ENCODE data around the gene FHL2.

DNA sequence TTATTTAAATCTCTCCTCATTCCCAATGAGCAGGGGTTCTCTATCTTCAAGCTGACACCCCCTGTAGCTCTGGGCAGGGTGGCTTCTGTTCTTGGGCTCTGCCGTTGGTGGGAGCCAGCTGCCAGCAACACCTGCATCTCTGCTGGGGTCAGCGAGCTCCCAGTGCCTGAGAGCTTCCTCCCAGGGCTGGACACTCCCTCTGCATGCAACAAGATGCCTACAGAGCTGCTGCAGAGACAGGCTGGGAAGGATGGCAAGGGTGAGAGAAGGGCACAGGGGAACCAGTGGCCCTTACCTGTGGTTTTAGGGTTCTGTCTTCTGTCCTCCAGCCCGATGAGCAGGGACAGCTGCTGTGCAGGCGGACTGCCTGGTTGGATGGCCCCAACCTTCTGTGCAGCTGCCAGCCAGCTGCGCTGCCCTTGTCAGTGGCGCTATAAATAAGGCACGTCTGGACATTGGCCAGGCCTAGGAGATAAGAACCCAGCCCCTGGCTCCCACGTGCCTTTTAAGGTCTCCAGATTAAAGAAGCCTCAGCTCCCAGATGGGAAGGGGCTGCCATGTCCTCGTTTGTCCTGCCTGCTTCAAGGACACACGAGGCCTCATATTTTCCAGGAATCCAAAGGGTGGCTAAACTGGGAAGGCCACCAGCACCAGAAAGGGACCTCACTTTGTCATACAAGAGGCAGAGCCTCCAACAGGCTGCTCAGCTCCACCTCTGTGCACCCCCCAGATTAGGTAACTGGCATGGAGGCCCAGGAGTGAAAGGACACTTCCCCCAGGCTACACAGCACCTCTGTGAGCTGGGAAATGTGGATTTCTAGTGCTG, 39.5 kb upstream of the FHL2 start:
- TF ChIP-seq, protein P1, sequence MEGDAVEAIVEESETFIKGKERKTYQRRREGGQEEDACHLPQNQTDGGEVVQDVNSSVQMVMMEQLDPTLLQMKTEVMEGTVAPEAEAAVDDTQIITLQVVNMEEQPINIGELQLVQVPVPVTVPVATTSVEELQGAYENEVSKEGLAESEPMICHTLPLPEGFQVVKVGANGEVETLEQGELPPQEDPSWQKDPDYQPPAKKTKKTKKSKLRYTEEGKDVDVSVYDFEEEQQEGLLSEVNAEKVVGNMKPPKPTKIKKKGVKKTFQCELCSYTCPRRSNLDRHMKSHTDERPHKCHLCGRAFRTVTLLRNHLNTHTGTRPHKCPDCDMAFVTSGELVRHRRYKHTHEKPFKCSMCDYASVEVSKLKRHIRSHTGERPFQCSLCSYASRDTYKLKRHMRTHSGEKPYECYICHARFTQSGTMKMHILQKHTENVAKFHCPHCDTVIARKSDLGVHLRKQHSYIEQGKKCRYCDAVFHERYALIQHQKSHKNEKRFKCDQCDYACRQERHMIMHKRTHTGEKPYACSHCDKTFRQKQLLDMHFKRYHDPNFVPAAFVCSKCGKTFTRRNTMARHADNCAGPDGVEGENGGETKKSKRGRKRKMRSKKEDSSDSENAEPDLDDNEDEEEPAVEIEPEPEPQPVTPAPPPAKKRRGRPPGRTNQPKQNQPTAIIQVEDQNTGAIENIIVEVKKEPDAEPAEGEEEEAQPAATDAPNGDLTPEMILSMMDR (IDR thresholded peaks at IDR 0.05), result no peak
- TF ChIP-seq POLR2A (IDR thresholded peaks at IDR 0.05), result no peak
